GM10266 (cell line): Measurements from ENCODE around the gene POLR3E.

ENCODE experiments used
- DNase-seq: peaks from one replicate; pipeline ENCODE4 v3.0.0; 2012; ENCODE audit errors: extremely low spot score
- TF ChIP-seq, protein P1 (sequence below): IDR thresholded peaks from 2 replicates; pipeline ENCODE4 v1.5.1; 2012; ENCODE audit warnings: mild to moderate bottlenecking, low read depth; ENCODE audit not compliant: control insufficient read depth, insufficient read depth; ENCODE audit errors: missing control alignments

The POLR3E gene

DNA sequence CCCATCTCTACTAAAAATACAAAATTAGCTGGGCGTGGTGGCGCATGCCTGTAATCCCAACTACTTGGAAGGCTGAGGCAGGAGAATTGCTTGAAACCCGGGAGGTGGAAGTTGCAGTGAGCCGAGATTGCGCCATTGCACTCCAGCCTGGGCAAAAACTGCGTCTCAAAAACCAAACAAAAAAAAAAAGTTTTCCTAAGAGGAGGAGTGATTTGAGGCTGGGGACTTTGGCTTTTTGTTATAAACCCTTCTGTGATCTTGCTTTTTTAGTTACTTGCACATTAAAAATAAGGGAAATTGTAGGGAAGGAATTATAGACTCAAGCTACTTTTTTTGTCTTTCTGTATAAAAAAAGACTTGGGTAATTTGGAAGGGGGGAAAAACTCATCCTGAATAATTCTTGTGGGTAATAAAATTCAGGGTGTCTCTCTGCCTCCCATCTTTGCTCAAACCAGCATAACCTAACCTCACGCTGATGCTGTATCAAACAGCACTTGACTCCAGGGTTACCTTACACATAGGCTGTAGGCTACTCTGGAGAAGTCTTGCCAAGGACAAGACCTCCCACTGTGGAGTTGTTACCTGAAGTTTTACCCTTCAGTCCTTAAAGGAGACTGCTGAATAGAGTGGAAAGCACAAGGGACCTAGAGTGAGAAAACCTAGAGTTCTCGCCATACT lies 78.9 kb downstream of the POLR3E start:
- DNase-seq = no peak
- TF ChIP-seq, protein P1, sequence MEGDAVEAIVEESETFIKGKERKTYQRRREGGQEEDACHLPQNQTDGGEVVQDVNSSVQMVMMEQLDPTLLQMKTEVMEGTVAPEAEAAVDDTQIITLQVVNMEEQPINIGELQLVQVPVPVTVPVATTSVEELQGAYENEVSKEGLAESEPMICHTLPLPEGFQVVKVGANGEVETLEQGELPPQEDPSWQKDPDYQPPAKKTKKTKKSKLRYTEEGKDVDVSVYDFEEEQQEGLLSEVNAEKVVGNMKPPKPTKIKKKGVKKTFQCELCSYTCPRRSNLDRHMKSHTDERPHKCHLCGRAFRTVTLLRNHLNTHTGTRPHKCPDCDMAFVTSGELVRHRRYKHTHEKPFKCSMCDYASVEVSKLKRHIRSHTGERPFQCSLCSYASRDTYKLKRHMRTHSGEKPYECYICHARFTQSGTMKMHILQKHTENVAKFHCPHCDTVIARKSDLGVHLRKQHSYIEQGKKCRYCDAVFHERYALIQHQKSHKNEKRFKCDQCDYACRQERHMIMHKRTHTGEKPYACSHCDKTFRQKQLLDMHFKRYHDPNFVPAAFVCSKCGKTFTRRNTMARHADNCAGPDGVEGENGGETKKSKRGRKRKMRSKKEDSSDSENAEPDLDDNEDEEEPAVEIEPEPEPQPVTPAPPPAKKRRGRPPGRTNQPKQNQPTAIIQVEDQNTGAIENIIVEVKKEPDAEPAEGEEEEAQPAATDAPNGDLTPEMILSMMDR = no peak

DNA sequence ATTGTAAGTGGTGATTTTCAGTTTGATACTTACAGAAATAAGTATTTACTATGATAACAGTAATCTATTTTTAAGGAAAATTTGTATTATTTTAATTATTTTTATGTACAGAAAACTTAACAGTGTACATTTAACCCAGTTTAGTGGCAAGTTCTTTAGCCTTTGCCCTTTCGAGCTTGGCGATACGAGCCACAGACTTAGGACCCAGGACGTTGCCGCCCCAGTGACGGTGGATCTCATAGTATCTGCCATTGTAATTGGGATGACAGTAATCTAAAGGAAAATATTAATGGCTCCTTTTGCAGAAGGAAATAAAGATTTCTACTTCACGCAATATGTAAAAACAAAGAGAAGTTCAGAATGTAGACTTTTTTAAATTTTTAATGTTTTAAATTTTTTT lies 82.4 kb downstream of the POLR3E start:
- no peak for DNase-seq
- TF ChIP-seq, protein P1 = no peak

DNA sequence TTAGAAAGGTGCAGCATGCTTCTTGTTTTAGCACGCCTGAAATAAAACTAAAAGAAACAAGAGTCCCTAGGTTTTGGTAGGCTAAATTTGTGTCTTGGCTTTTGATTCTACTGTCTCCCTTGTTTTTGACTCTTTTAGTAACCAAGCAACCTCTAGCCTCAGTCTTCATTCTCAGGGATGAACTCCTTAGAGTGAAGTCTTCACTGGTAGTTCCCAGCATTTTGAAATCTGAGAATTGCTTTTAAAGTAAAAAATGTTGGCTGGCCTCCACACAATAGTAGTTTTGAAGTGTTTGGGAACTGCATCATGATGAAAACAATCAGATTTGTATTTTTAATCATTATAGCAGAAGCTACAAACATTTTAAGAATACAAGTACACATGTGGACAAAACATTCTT lies 83.3 kb downstream of the POLR3E start:
- TF ChIP-seq, protein P1 = no peak
- DNase-seq = no peak

DNA sequence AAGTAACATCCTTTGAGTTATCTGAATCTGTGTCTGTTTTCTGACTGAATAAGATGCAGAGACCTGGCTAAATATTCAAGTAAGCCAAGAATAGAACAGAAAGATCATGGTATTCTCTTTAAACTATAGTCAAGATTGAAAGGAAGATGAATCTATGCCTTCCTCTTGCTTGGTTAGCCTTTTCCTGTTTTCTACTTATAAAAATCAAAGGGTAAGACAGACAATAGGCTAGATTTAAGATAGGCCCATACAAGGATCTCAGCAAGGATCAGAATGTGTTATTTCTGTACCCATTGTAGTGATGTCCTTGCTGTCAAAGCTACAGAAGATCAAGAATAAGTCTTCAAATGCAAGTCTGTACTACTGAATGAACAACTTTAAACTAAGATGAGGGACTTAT lies 84.2 kb downstream of the POLR3E start:
- no peak for DNase-seq
- TF ChIP-seq, protein P1 = no peak

DNA sequence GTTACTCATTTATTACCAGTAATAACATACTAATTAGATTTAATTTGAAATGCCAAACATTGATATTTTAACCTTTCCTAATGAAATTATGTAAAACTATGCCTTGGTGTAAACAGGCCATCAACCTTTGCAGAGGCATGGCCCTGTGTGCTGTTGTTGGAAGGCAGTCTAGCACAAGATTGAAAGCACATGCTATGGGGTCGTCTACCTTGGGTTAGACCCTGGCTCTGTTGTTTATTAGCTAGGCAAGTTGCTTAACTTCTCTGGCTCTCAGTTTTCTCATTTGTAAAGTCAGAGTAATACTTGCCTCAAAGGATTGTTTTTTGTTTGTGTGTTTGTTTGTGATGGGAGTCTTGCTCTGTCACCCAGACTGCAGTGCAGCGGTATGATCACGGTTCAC lies 86.6 kb downstream of the POLR3E start:
- DNase-seq = no peak
- TF ChIP-seq, protein P1 = no peak
